Measurements from ENCODE around the gene ATP6V1B1. TPM values are rescaled to one million over a fixed set of nuclear protein-coding genes. Genes with fewer than 3 reads are reported as not detected.

Gene ATP6V1B1
- total and polyA plus RNA-seq, 9 of the 15 experiments (the other 6 are each of a cell fraction or from before 2014, with no cell fraction given) = not detected

GRCh38 chr2:70939839-70940580 lies 4.3 kb downstream of the ATP6V1B1 start (continued):
- TF ChIP-seq CHD7 (IDR thresholded peaks at IDR 0.05; ENCODE audit: low read depth, low read length) = no peak
- TF ChIP-seq SNIP1 (IDR thresholded peaks at IDR 0.05; ENCODE audit: low read depth) = no peak
- no peak for TF ChIP-seq ETS1 (conservative IDR thresholded peaks at IDR 0.05; ENCODE audit: control insufficient read depth, low read depth, low read length)
